GM19395 (cell line): ENCODE data around the gene WWC2.

Experiments
- ATAC-seq: cut with Tn5 transposase; IDR thresholded peaks from one replicate; pipeline ENCODE4 v1.9.1; 2021; ENCODE audit warnings: mild to moderate bottlenecking, moderate library complexity; ENCODE audit not compliant: unreplicated experiment

WWC2 gene

DNA sequence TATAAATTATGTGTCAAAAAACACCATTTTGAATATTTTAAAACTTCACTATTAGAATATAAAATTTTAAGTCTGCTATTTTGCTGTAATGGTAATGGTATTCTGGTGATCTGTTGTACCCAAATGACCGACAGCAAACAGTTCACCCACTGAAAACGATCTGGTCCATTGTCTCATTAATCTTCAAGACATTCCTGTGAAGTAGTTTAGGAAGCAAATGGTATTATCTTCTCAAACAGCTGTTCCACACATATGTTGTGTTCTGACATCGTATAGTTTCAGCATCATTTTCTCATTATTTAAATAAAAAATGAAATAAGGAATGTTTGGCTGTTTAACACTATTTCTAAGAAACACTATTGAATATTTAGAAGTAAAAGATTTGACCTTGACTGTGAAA is 98.1 kb downstream of the WWC2 start:
- ATAC-seq = no peak

DNA sequence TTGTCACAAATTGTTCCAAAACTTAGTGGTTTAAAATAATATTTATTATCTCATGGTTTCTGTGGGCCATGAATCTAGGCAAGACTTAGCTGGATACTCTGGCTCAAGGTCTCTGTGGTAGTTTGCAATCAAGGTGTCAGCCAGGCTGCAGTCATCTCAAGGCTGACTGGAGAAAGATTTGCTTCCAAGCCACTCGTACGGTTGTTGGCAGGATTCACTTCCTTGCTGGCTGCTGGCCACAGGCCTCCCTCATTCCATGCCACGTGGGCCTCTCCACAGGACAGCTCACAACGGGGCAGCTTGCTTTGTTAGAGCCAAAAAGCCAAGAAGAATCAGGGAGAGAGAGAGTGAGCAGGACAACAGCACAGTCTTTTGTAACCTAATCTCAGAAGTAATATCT is 101.4 kb downstream of the WWC2 start:
- ATAC-seq = no peak

DNA sequence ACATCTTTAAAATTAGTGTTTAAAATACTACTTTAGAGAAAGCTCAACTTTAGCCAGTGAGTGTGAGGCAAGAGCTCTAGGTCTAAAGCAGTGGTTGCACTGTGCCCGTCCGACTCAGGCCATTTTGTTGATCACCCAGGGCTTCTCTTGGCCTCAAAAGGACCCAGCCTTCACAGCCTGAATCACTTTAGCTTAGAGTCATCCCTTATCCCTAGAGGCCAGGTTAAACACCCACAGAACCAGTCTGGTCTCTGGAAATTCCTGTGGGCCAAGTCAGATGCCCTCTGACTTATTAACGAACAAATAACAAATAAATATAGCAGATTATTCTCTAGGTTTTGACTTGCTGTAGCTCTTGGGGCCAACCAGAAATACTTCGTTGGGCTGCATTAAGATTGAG is 102.3 kb downstream of the WWC2 start:
- ATAC-seq = no peak

DNA sequence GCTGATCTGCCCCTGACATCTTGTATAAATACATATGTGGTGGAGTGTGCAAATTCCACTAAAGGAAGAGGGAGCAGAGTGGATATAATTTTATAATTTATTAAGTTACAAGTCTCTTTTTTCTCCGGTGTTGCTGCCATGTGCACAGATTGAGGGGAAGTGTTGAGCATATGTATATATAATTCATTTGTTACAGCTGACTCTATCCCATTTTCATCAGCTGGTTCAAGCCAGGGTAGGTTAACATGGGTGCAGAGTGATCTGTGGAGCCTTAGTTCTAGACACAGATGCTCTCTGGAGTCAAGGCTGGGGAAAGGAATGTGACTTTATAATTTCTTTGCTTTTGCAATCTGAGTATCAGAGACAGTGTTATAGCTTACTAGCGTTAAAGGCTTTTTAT is 103.5 kb downstream of the WWC2 start:
- ATAC-seq = no peak

DNA sequence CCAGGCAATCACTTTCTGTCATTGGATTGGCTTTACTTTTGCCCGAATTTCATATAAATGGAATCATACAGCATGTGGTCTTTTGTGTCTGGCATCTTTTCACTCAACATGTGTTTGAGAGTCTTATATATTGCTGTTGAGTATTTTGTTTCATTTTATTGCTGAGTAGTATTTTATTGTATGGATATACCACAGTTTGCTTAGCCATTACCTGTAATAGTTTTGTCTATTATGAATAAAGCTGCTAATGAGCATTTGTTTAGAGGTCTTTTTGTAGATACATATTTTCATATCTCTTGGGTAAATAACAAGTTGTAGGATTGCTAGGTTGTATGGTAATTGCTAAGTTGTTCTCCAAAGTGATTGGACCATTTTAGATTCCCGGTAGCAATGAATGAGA is 105.7 kb downstream of the WWC2 start:
- ATAC-seq = no peak

DNA sequence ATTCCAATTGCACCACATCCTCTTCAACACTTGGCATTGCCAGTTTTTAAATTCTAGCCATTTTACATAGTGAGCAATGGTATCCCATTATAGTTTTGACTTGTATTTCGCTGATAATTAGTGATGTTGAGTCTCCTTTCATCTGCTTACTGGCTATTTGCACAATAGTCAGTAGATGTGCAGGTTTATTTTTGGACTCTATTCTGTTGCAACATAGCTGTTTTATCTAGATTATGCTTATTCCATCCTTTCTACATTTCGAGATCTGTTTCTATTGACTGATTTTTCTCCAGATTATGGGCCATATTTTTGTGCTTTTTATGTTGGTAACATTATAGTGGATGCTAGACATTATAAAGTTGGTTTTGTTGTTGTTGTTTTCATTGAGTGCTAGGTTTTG is 106.1 kb downstream of the WWC2 start:
- ATAC-seq = no peak

DNA sequence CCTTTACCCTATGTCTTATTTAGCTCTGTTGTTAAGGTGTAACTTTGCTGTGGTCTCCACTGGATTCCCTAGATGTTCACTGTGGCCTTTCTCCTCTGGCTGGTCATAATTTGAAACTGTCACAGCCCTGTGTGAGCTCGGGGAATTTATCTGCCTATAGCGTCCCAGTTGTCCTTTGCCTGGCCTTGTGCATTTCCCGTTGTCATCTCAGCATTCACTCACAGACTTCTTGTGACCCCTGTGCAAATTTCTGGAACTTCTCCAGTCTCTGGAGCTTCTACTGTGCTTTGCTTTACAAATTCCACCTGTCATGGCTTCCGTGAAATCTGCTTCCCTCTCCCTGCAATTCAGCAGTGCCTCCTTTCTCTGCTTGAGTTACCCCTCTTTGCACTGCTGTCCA is 106.7 kb downstream of the WWC2 start:
- no peak for ATAC-seq

DNA sequence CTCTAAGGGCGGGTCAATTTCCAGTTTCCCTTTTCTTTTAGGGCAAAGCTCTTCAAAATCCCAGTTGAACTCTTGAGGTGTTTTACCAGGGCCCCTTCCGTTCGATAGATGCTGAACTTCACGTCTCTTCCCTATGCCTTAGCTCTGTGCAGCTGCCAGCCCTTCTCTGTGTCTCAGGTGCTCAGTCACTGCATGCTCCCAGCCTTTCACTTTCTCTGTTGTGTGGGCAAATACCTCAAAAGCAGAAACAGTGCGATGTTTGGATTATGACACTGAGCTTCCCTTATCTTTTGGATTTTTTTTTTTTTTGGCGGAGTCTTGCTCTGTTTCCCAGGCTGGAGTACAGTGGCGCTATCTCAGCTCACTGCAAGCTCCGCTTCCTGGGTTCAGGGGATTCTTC is 112.5 kb downstream of the WWC2 start:
- no peak for ATAC-seq

DNA sequence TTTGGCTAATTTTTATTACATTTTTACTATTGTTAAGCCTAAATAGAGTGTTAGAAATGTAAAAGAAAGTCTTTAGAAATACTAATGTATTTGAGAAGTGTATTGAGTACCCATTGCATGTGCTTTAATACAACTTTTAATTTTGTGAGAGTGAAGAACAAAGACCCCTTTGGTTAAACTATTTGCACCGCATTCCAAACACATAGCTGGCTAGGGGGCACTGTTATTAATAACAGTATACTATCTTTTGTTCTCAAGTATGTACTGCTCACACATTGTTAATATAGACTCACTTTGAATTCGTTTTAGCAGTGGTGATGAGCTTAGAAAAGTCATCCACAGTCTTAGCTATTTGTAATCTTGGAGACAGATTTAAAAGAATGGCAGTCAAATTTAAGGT is 114.9 kb downstream of the WWC2 start:
- no peak for ATAC-seq

DNA sequence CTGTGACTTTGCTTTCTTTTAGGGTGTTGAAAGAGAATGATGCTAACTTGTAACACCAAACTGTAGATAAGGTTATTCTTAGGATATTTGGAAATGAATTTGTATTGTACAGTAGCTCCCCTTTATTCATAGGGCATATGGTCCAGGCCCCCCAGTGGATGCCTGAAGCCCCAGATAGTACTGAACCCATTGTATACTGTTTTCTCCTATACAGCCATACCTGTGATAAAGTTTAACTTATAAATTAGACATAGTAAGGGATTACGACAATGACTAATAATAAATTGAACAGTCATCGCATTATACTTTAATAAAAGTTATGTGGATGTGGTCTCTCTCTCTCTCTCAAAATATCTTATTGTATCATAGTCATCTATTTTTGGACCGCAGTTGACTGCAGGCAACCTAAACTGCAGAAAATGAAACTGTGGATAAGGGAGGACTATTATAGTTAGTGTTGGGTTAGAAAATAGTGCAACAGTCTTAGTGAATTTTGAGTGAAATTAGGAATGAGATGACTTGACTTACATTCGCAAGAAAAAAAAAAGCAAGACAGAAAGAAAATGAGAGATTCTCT is 115.9 kb downstream of the WWC2 start:
- ATAC-seq = no peak

DNA sequence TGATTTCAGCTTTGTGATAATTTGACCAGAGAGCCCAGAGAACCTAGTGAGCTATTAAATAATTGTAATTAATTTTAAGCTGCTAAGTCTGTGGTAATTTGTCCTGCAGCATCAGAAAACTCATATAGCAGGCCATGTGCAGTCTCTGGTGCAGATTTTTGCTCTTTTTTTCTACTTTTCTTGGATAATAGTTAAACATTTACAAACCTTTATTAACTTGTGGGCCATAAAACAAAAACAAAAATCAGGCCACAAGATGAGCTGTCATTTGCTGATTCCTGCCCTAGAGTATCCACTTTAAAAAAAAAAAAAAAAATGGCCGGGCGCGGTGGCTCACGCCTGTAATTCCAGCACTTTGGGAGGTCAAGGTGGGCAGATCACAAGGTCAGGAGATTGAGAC is 121.2 kb downstream of the WWC2 start:
- ATAC-seq = no peak

DNA sequence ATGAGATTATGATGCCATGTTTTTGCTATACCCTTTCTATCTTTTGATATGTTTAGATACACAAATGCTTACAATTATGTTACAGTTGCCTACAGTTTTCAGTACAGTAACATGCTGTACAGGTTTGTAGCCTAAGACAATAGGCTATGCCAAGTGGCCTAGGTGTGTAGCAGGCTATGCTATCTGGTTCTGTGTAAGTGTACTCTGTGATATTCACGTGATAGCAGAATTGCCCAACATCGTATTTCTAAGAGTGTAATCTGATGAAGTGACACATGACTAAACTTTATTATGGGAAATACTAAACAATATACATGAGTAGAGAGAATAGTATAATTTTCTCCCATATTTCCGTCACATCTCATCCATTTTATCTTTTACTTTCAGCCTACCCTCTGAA is 124.0 kb downstream of the WWC2 start:
- no peak for ATAC-seq

DNA sequence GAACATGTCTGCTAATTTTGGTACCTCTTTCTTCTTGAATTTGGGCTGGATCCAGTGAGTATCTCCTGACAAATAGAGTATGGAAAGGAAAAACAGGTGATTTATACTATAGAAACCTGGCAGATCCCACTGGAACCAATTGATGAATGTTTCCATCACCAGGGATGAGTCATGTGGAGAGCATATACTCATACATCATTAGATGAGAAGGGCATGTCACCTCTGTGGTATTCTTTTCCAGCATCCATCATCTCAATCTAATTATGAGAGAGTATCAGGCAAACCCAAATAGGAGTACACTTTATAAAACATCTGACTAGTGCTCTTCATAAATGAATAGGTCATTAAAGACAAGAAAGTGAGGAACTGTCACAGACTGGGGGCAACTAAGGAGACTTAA is 130.3 kb downstream of the WWC2 start:
- no peak for ATAC-seq

DNA sequence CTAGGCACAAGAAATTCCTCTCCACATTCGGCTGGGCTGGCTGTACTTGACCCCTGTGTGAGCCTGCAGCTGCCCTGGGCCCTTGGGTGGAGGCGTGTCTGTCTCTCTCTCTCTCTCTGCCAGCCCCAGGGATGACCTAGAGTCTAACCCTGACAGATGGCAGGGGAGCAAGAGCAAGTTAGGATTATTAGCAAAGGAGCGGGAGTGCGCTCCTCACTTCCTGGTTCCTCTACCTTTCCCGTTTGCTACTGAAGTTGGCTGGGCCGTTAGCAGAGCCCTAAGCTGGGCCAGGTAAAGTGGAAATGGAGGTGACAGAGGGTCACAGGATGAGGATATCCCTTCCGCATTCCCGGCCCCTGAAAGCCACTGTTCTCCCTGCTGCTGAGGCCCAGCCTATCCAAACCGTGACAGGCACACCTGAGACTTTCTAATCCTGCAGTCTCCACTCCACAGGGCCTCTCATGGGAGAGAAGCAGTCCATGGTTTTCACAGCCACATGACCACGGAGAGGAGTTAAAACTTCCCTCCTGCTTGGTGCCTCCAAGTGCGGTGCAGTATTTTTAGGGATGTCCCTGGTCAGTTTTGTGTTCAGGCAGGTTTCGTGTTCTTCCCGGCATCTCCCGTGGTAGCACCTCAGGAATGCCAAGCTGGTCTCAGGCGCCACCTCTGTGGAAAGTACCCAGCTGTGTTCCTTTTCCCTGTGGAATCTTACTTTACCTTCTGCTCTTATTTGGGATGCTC is 141.7 kb downstream of the WWC2 start:
- ATAC-seq = no peak

DNA sequence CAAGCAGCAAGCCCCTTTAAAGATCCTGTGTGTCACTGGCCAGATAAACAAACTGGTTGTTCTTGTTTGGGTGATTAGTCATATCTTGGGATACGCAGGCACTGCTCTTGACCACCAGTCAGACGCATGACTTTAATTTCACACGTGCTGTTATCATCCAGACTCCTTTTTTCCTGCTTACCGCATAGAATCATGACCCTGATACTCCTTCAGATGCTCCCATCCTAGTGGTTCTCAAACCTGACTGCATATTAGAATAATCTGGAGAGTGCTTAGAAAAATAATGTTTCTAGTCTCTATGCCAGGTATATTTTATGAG is 142.2 kb downstream of the WWC2 start:
- no peak for ATAC-seq

DNA sequence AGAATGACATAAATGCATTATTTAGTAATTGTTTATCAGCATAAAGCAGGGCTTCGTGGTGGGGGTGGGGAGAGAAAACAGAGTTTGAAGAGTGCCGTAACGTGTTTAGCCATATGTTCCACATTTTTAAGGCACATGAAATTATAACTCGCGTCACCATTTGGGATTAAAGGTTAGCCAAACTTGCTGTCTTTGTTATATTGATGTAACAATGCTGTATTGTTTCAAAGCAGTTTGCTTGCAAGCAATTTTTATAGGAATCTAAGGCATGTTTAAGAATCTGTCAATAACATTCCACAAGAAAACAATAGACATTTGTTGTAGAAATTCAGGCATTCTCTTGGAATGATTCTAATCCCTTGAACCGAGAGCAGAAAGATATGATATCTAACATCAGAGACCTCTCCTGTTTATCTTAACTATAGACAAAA is 142.7 kb downstream of the WWC2 start:
- ATAC-seq = no peak

DNA sequence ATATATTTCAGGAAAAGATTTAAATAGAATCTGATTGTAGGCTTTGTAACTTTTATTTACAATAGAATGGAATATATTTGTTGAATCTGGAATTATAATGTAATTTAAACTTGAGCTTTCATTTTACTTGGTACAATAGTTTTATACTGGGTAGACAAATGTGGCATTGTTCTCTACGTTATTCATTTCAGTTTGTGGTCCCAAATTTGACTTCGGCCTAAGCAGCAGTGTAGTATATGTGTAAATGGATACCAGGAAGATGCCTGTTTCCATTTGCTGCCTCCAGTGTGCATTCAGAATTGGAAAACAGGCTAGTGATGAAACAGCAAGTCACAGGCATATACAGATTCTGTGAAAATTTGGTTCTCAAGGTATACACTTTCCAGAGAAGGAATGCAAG is 143.2 kb downstream of the WWC2 start:
- no peak for ATAC-seq

DNA sequence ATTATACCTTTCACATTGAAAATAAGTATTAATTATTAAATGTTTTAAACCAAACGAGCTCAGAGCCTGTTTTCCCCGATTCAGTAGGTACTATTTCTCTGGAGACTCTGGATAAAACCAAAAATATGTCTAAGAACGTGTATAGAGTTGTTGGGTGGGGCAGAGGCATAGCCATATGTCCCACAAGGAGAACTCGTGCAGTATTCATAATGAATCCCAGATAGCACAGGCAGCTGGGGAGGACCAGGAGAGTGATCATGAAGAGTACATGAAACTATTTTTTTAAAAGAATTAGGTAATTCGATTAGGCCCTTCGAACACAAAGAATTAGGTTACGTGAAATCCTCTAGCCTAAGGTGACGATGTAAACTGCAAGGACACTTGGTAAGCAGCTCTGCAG is 145.0 kb downstream of the WWC2 start:
- ATAC-seq = no peak

DNA sequence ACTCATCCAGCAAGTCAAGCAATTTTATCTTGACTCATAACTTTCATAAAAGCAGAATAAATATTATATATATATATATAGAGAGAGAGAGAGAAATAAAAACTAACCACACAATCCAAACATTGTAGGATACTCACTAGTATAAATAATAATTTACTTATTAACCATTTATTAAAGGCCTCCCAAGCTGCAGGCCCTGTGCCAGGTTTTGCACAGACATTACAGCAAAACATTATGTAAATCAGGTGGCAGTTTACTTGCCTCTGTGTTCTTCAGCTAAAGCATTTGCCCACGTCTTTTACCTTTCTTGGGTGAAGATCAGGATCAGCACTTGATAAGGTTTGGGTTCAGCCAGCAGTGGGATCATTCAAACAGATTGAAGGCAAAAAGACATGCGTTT is 145.4 kb downstream of the WWC2 start:
- no peak for ATAC-seq

DNA sequence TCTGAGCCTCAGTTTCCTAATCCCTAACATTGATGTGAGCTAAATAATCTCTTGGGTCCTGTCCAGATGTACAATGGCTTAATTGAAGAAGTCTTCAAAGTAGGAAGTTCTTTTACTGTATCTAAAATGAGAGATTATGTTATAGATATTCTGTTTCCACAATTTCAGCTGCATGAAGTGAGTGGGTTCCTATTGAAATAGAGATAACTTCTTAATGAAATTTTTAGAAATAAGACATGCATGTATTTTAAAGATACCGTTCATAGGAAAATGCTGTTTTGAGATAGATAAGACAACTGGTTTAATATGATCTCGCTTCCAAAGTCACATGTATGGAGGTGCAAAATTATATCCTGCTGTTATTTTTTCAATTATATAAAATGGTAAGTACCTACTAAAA is 149.1 kb downstream of the WWC2 start:
- no peak for ATAC-seq

DNA sequence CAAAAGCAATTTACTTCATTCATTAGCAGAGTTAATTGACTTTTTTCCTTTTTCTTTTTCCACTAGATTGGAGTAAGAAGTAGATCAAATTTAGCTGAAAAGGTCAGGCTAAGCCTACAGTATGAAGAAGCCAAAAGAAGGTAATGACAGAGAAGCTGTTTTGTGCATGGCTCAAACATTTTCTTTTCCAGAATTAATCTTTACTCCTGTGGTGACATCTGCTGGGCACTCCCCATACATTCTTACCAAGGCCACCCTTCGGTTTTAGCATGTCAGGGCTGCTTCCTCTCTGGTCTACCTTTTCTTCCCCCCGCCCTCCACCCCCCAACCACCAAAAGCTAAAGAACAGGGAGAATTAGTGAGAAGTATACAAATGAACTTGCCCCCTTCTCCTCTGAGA is 150.8 kb downstream of the WWC2 start:
- no peak for ATAC-seq

DNA sequence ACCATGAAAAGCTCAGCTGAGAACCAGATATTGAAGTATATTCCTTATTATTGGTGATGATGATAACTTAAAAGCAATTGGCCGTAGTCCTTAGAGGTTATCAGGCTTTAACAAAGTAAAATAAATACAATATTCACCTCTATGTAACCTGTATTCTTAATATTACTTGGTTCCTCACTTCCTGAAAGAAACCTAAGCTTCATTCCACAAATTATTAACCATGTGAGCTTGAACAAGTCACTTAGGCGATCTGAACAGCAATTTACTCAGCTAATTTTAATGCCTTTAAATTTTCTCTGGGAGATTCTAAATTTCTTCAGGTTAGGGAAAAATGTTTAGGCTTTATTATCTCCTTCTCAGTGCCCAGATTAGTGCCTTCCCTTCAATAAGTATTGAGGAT is 151.8 kb downstream of the WWC2 start:
- no peak for ATAC-seq

DNA sequence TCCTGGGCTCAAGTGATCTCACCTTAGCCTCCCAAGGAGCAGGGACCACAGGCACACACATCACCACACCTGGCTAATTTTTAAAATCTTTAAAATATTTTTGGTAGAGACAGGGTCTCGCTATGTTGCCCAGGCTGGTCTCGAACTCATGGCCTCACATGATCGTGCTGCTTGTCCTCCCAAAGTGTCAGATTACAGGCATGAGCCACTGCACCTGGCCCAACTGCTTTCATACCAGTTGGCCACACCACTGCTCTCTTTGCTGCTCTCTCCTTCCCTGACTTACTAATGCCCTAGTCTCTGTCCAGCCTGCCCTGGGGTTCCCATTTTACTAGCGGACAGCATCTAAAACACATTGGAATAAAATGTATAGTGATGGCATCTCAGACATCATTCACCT is 153.9 kb downstream of the WWC2 start:
- no peak for ATAC-seq
